Suprapubic skin (tissue), 4 donors: ENCODE data around the gene BRPF3.

Experiments
- CTCF ChIP-seq, 2 donors: fragments of 200-600 bp in 1 of 2; fragments of 450-650 bp in 1 of 2; sonication (generic) in 1 of 2; IDR thresholded peaks; one replicate each; pipeline ENCODE4 v1.5.1; 2016 to 2019; ENCODE audit warnings: antibody characterized with exemption in 2 of 2, mild to moderate bottlenecking in 1 of 2, moderate library complexity in 1 of 2
- EP300 ChIP-seq: sonication (generic); formaldehyde crosslinking; IDR thresholded peaks from one replicate; pipeline ENCODE4 v1.6.1; 2017; ENCODE audit warnings: antibody characterized with exemption
- POLR2A ChIP-seq, 2 donors: fragments of 450-650 bp; IDR thresholded peaks; one replicate each; pipeline ENCODE4 v1.6.1; 2017; ENCODE audit warnings: antibody characterized with exemption in 2 of 2, mild to moderate bottlenecking in 2 of 2, moderate library complexity in 2 of 2
- POLR2AphosphoS5 ChIP-seq, 3 donors: sonication (generic); formaldehyde crosslinking; IDR thresholded peaks; one replicate each; pipeline ENCODE4 v1.6.1; 2017; ENCODE audit warnings: antibody characterized with exemption in 3 of 3

- no peak for TF ChIP-seq CTCF (IDR thresholded peaks at IDR 0.05)
- TF ChIP-seq POLR2AphosphoS5 (IDR thresholded peaks at IDR 0.05), result no peak
- no peak for TF ChIP-seq POLR2A (IDR thresholded peaks at IDR 0.05)
- no peak for TF ChIP-seq EP300
These were observed 35.6 kb downstream of the BRPF3 start for GRCh38 chr6:36232172-36232571.
